Activated naive CD4-positive, alpha-beta T cell treated with anti-CD3 and anti-CD28 coated beads, Interleukin-2, amount 50 U/mL, for 24 hours (primary cell): ENCODE measurements around the gene PTPRO.

Source experiments
- H3K27ac Mint-ChIP-seq: one replicate; pipeline ENCODE4 v1.8.0; 2021; ENCODE audit warnings: mild to moderate bottlenecking, mixed read lengths
- H3K27me3 Mint-ChIP-seq: one replicate; pipeline ENCODE4 v1.8.0; 2021; ENCODE audit warnings: mixed read lengths
- H3K36me3 Mint-ChIP-seq: one replicate; pipeline ENCODE4 v1.8.0; 2021; ENCODE audit warnings: mixed read lengths
- H3K4me1 Mint-ChIP-seq: one replicate; pipeline ENCODE4 v1.8.0; 2021; ENCODE audit warnings: mixed read lengths
- H3K4me3 Mint-ChIP-seq: one replicate; pipeline ENCODE4 v1.8.0; 2021; ENCODE audit warnings: mild to moderate bottlenecking, mixed read lengths
- H3K9me3 Mint-ChIP-seq: one replicate; pipeline ENCODE4 v1.8.0; 2021; ENCODE audit warnings: mixed read lengths

Gene PTPRO

GRCh38 chr12:15334225-15334624 lies 11.9 kb downstream of the PTPRO start:
- Mint-ChIP-seq H3K9me3 (no peaks in the 10 kb centered on the region), H3K36me3 (no peaks in the 10 kb centered on the region), H3K4me1 (no peaks in the 10 kb centered on the region)

GRCh38 chr12:15335959-15336358 lies 13.7 kb downstream of the PTPRO start:
- Mint-ChIP-seq H3K9me3 (no peaks in the 10 kb centered on the region), H3K27me3 (peaks cover 26% of the 10 kb centered on the region), H3K4me3 (no peak overlapping the region), H3K27ac (no peak overlapping the region), H3K36me3 (no peaks in the 10 kb centered on the region), H3K4me1 (no peaks in the 10 kb centered on the region)

More at GRCh38 chr12:15334225-15334624, 11.9 kb downstream of the PTPRO start:
- no peak overlapping the region for H3K27ac Mint-ChIP-seq
- peaks cover 23% of the 10 kb centered on the region for H3K27me3 Mint-ChIP-seq
- no peak overlapping the region for H3K4me3 Mint-ChIP-seq

GRCh38 chr12:15336768-15337553 lies 14.7 kb downstream of the PTPRO start:
- Mint-ChIP-seq H3K4me3 (no peak overlapping the region), H3K27me3 (peaks cover 28% of the 10 kb centered on the region)

GRCh38 chr12:15341371-15341770 lies 19.1 kb downstream of the PTPRO start:
- Mint-ChIP-seq H3K36me3 (no peaks in the 10 kb centered on the region), H3K27me3 (peaks cover 27% of the 10 kb centered on the region), H3K27ac (no peak overlapping the region), H3K4me1 (no peaks in the 10 kb centered on the region), H3K9me3 (no peaks in the 10 kb centered on the region), H3K4me3 (no peak overlapping the region)

More at GRCh38 chr12:15336768-15337553, 14.7 kb downstream of the PTPRO start:
- Mint-ChIP-seq H3K36me3 (no peaks in the 10 kb centered on the region), H3K9me3 (no peaks in the 10 kb centered on the region), H3K4me1 (no peaks in the 10 kb centered on the region), H3K27ac (no peak overlapping the region)

DNA sequence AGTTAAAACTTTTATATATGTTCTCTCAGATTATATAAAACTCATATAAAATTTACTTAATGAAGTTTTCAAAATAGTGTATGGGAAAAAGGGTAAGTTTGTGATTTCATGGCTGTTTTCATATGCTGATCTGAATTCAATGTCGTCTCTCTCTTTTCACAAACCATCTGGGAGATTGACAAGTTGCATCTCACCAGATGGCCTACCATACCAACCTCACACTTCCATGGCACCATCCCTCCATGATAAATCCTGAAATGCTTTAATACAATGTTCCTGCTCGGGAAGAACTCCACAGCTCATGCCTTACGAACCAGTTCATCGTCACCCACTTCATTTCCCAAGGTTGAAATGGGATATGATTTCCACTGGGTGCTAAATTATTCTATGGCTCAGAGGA lies 22.3 kb downstream of the PTPRO start:
- H3K27me3 Mint-ChIP-seq, result peaks cover 22% of the 10 kb centered on the region
- no peaks in the 10 kb centered on the region for H3K4me1 Mint-ChIP-seq
- no peaks in the 10 kb centered on the region for H3K9me3 Mint-ChIP-seq
- no peak overlapping the region for H3K27ac Mint-ChIP-seq
- H3K36me3 Mint-ChIP-seq, result no peaks in the 10 kb centered on the region
- no peak overlapping the region for H3K4me3 Mint-ChIP-seq

DNA sequence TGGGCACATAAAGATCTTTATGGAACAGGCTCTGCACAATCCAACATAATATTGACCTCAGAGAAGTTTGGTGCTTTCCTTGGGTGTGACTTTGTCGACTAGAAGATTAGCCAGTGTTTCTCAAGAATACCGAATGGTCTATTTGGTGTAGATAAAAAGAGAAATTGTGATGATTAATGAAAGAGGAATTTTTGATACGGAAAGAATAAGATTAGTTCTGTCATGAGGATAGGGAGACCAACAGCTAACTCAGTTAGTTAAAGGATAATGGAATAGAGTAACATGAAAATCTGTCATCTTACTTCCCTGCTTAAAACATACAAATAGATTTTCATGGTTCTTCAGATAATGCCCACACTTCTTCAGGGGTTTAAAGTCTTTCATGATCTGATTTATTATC lies 24.2 kb downstream of the PTPRO start:
- Mint-ChIP-seq H3K4me3 (no peak overlapping the region), H3K9me3 (no peaks in the 10 kb centered on the region), H3K27me3 (peaks cover 11% of the 10 kb centered on the region), H3K4me1 (no peaks in the 10 kb centered on the region), H3K27ac (no peak overlapping the region), H3K36me3 (no peaks in the 10 kb centered on the region)

GRCh38 chr12:15350643-15351042 lies 28.3 kb downstream of the PTPRO start:
- Mint-ChIP-seq H3K9me3 (no peaks in the 10 kb centered on the region), H3K4me3 (no peak overlapping the region), H3K27ac (no peak overlapping the region), H3K27me3 (peaks cover 12% of the 10 kb centered on the region), H3K4me1 (no peaks in the 10 kb centered on the region), H3K36me3 (no peaks in the 10 kb centered on the region)

DNA sequence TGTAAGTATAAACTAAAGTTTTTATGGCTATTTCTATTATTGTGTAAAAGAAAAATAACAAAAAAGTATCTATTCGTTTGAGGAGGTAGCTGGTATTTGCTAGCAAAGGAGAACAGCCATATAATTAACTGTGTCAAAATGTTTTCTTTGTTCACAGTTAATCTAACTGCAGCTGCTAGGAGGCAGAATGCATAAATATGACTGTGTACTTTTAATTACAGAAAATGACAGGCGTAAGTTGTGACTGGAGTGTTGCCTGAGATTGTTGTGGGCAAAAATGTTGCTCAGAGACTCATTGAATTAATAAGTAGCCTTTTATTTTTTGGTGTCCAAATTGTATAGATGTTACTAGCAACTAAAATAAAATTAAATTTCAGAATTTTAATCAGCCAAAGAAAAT lies 33.5 kb downstream of the PTPRO start:
- no peaks in the 10 kb centered on the region for H3K36me3 Mint-ChIP-seq
- no peak overlapping the region for H3K4me3 Mint-ChIP-seq
- H3K27me3 Mint-ChIP-seq, result peaks cover 5% of the 10 kb centered on the region
- no peak overlapping the region for H3K27ac Mint-ChIP-seq
- H3K9me3 Mint-ChIP-seq, result no peaks in the 10 kb centered on the region
- no peaks in the 10 kb centered on the region for H3K4me1 Mint-ChIP-seq

DNA sequence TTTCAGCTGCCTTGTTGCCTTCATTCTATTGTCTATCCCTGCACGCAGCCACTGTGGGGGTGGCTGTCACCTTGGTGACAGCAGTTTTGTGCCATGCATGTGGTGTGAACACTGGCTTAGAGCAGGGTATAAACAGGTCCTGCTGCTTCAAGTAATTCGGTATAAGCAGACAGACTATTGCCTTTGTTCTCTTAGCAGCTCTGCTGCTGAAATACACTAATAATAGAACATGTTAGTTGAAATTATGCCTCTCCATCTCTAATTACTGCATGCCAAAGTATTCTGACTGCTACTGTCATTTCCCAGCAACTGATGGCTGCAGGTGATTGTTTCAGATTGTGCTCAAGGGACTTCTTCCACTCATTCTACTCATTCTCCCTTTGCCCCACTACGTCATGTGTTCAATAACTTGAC lies 34.6 kb downstream of the PTPRO start:
- H3K36me3 Mint-ChIP-seq, result no peaks in the 10 kb centered on the region
- peaks cover 4% of the 10 kb centered on the region for H3K27me3 Mint-ChIP-seq
- H3K4me3 Mint-ChIP-seq, result no peak overlapping the region
- no peaks in the 10 kb centered on the region for H3K4me1 Mint-ChIP-seq
- H3K9me3 Mint-ChIP-seq, result no peaks in the 10 kb centered on the region
- H3K27ac Mint-ChIP-seq, result no peak overlapping the region

GRCh38 chr12:15364221-15365160 lies 42.2 kb downstream of the PTPRO start:
- Mint-ChIP-seq H3K27me3 (peaks cover 2% of the 10 kb centered on the region), H3K27ac (no peak overlapping the region), H3K4me3 (no peak overlapping the region), H3K9me3 (no peaks in the 10 kb centered on the region), H3K4me1 (no peaks in the 10 kb centered on the region), H3K36me3 (no peaks in the 10 kb centered on the region)

GRCh38 chr12:15368812-15369211 lies 46.5 kb downstream of the PTPRO start:
- H3K9me3 Mint-ChIP-seq, result peaks cover 1% of the 10 kb centered on the region
- no peak overlapping the region for H3K4me3 Mint-ChIP-seq
- H3K27ac Mint-ChIP-seq, result no peak overlapping the region
- no peaks in the 10 kb centered on the region for H3K36me3 Mint-ChIP-seq
- H3K27me3 Mint-ChIP-seq, result peaks cover 7% of the 10 kb centered on the region
- no peaks in the 10 kb centered on the region for H3K4me1 Mint-ChIP-seq

DNA sequence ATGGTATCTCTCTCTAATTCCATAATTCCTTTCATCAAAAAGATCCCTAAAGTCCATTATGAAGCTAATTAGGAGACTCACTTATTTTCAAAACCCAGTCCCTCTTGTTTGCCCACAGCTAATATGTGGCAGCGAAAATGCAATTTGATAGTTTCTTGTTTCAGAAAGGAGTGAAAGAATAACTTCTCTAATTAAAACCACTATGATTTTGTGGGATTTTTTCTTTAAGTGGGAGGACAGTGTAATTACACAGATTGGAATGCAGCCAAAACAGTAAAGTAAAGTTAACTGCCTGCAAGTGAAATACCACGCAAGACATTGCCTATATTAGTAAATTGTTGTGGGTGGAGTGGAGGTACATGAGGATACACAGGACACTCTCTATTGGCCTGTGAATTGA lies 50.0 kb downstream of the PTPRO start:
- no peak overlapping the region for H3K4me3 Mint-ChIP-seq
- peaks cover 9% of the 10 kb centered on the region for H3K27me3 Mint-ChIP-seq
- H3K9me3 Mint-ChIP-seq, result peaks cover 12% of the 10 kb centered on the region
- no peaks in the 10 kb centered on the region for H3K36me3 Mint-ChIP-seq
- H3K4me1 Mint-ChIP-seq, result no peaks in the 10 kb centered on the region
- H3K27ac Mint-ChIP-seq, result no peak overlapping the region

GRCh38 chr12:15387772-15388171 lies 65.5 kb downstream of the PTPRO start:
- Mint-ChIP-seq H3K4me1 (no peaks in the 10 kb centered on the region), H3K36me3 (no peaks in the 10 kb centered on the region), H3K27me3 (peaks cover 3% of the 10 kb centered on the region), H3K27ac (no peak overlapping the region), H3K9me3 (no peaks in the 10 kb centered on the region), H3K4me3 (no peak overlapping the region)

DNA sequence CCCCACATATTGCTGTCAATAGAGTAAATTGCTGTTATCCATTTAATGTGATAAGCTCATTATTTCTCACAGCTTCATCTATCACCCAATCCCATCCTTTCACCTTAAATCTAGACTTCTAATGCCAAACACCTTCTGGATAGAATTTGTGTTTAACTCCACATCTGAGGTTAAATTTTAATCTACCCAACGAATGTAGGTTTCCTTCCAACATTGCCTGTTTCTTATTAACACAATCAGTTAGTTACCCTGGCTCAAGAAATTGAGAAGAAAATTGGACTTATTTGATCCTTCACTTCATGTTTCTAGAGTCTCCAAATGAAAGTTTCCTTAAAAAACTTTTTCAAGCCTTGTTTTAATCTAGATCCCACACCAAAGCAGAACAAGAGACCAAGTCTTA lies 67.3 kb downstream of the PTPRO start:
- no peaks in the 10 kb centered on the region for H3K4me1 Mint-ChIP-seq
- H3K27ac Mint-ChIP-seq, result no peak overlapping the region
- no peaks in the 10 kb centered on the region for H3K36me3 Mint-ChIP-seq
- H3K9me3 Mint-ChIP-seq, result no peaks in the 10 kb centered on the region
- no peak overlapping the region for H3K4me3 Mint-ChIP-seq
- H3K27me3 Mint-ChIP-seq, result peaks cover 3% of the 10 kb centered on the region

GRCh38 chr12:15393037-15393436 lies 70.7 kb downstream of the PTPRO start:
- H3K4me1 Mint-ChIP-seq, result no peaks in the 10 kb centered on the region
- H3K27me3 Mint-ChIP-seq, result peaks cover 3% of the 10 kb centered on the region
- H3K9me3 Mint-ChIP-seq, result no peaks in the 10 kb centered on the region
- no peaks in the 10 kb centered on the region for H3K36me3 Mint-ChIP-seq
- H3K4me3 Mint-ChIP-seq, result no peak overlapping the region
- H3K27ac Mint-ChIP-seq, result no peak overlapping the region

- no peaks in the 10 kb centered on the region for H3K36me3 Mint-ChIP-seq
- H3K27me3 Mint-ChIP-seq, result peaks cover 5% of the 10 kb centered on the region
- H3K4me3 Mint-ChIP-seq, result no peak overlapping the region
- H3K4me1 Mint-ChIP-seq, result no peaks in the 10 kb centered on the region
- H3K9me3 Mint-ChIP-seq, result no peaks in the 10 kb centered on the region
- no peak overlapping the region for H3K27ac Mint-ChIP-seq
Observed at GRCh38 chr12:15393995-15394394, 71.7 kb downstream of the PTPRO start.
